ENCODE data around the gene UGT1A1. TPM values are rescaled to one million over a fixed set of nuclear protein-coding genes. Genes with fewer than 3 reads are reported as not detected.

UGT1A1 gene
- total and polyA plus RNA-seq, 10 of the 15 experiments (the other 5 are each of a cell fraction or from before 2014, with no cell fraction given): not detected

- TF ChIP-seq ZNF384 (IDR thresholded peaks at IDR 0.05; ENCODE audit: borderline replicate concordance, low read depth, low read length) (no peak), NR2C1 (IDR thresholded peaks at IDR 0.05) (no peak), CBFB (IDR thresholded peaks at IDR 0.05; ENCODE audit: low read depth) (no peak), MYB (IDR thresholded peaks at IDR 0.05; ENCODE audit: borderline replicate concordance, low read depth, low read length) (no peak), STAT1 (conservative IDR thresholded peaks at IDR 0.05) (no peak)
Observed at GRCh38 chr2:233772583-233772982, 12.5 kb downstream of the UGT1A1 start (continued).

GRCh38 chr2:233773854-233774253, 13.8 kb downstream of the UGT1A1 start:
- H4K20me1 ChIP-seq (ENCODE audit: control insufficient read depth, insufficient read depth): no peaks in the 10 kb centered on the region
- no TSS peak for BruUV-seq (replicated peaks)
- ChIA-PET POLR2A (no interaction called here), CTCF (no interaction called here), RAD21 (ENCODE audit: unreplicated experiment) (no interaction called here), SMC1A (ENCODE audit: uncharacterized antibody, unreplicated experiment) (no interaction called here)
- no peak overlapping the region for H3K9ac ChIP-seq (ENCODE audit: control insufficient read depth, insufficient read depth, low read length)
- 48% methylated on average over 5 of the region's 5 CpGs for WGBS (ENCODE audit: insufficient coverage, insufficient replicate concordance, low lambda C conversion rate, missing lambda C conversion rate)
- no peaks in the 10 kb centered on the region for H3K79me2 ChIP-seq (ENCODE audit: control insufficient read depth, insufficient read depth, low read length)
- FAIRE-seq (no peak), DNase-seq (ENCODE audit: low read depth, low spot score) (no peak), ATAC-seq (no peak)
- in situ Hi-C loops (cut with MboI) (no loop called here), intact Hi-C loops (cut with micrococcal nuclease; ENCODE audit: unreplicated experiment) (no loop called here)
- no peaks in the 10 kb centered on the region for H3K36me3 ChIP-seq (ENCODE audit: control insufficient read depth in 2 of 2, insufficient read depth in 2 of 2, low read length in 1 of 2)
- H3K27me3 ChIP-seq (replicated peaks in 1 of 2; ENCODE audit: control insufficient read depth in 2 of 2, insufficient read depth in 2 of 2, low read length in 1 of 2): no peaks in the 10 kb centered on the region
- H2AFZ ChIP-seq (ENCODE audit: control insufficient read depth, low read depth, low read length): no peak overlapping the region
- no peak overlapping the region for H3K4me3 ChIP-seq
- H3K9me3 ChIP-seq (replicated peaks; ENCODE audit: control insufficient read depth, insufficient read depth, low read length): no peaks in the 10 kb centered on the region; the same call in 2 of the 3 replicates
- H3K4me2 ChIP-seq (ENCODE audit: control insufficient read depth, insufficient read depth): no peak overlapping the region
- no peak overlapping the region for H3K27ac ChIP-seq (ENCODE audit: control insufficient read depth, insufficient read depth)
- H3K4me1 ChIP-seq (ENCODE audit: control insufficient read depth, insufficient read depth, low read length): no peaks in the 10 kb centered on the region
- no peak for TF ChIP-seq ZBED1 (IDR thresholded peaks at IDR 0.05; ENCODE audit: borderline replicate concordance)
- no peak for TF ChIP-seq CHD2 (IDR thresholded peaks at IDR 0.05; ENCODE audit: borderline replicate concordance, low read depth, low read length)
- no peak for TF ChIP-seq ATF2 (IDR thresholded peaks at IDR 0.05; ENCODE audit: low read length)
- no peak for TF ChIP-seq SRF (IDR thresholded peaks at IDR 0.05; ENCODE audit: low read depth in 2 of 2, low read length in 2 of 2)
- no peak for TF ChIP-seq POLR2AphosphoS2 (IDR thresholded peaks at IDR 0.05; ENCODE audit: low read depth, low read length)
- no peak for TF ChIP-seq MYC (IDR thresholded peaks at IDR 0.05; ENCODE audit: insufficient read depth, insufficient read length, insufficient replicate concordance, low read length, severe bottlenecking)
- TF ChIP-seq NRF1 (conservative IDR thresholded peaks at IDR 0.05; ENCODE audit: low read depth, low read length): no peak
- no peak for TF ChIP-seq CBFB (IDR thresholded peaks at IDR 0.05; ENCODE audit: low read depth)
- TF ChIP-seq REST (IDR thresholded peaks at IDR 0.05; ENCODE audit: low read depth, low read length): no peak
- TF ChIP-seq ETV6 (conservative IDR thresholded peaks at IDR 0.05 in 1 of 2, IDR thresholded peaks at IDR 0.05 in 1 of 2; ENCODE audit: borderline replicate concordance in 1 of 2, low read depth in 1 of 2): no peak
- TF ChIP-seq MEF2B (IDR thresholded peaks at IDR 0.05; ENCODE audit: partially characterized antibody, poor library complexity, severe bottlenecking): no peak
- no peak for TF ChIP-seq MXI1 (IDR thresholded peaks at IDR 0.05; ENCODE audit: low read depth, low read length)
- TF ChIP-seq SMC3 (IDR thresholded peaks at IDR 0.05; ENCODE audit: borderline replicate concordance, low read length): no peak

Data from GM12878 (cell line).